Hematopoietic multipotent progenitor cell (in vitro differentiated cells): ENCODE measurements around the gene SRPK3. TPM values are rescaled to one million over a fixed set of nuclear protein-coding genes. Genes with fewer than 3 reads are reported as not detected.
"Not testable (repeated sequence)": the region's sequence is repeated elsewhere in the genome, so short reads cannot be mapped to it uniquely, and the experiment has no call there.

Experiments
- DNase-seq, 3 donors: peaks; one replicate each; pipeline ENCODE4 v3.0.0-alpha.2; 2011 to 2015; ENCODE audit warnings: low read depth in 2 of 3, low spot score in 2 of 3
- total RNA-seq: library from RNA; depleted of rRNA; stranded (reverse); fragments of >200 nt; gene quantifications from one replicate; pipeline ENCODE4 v1.2.3, GENCODE V29; 2012

Gene SRPK3
- total RNA-seq, 1 donor, result 0.27 TPM

DNA sequence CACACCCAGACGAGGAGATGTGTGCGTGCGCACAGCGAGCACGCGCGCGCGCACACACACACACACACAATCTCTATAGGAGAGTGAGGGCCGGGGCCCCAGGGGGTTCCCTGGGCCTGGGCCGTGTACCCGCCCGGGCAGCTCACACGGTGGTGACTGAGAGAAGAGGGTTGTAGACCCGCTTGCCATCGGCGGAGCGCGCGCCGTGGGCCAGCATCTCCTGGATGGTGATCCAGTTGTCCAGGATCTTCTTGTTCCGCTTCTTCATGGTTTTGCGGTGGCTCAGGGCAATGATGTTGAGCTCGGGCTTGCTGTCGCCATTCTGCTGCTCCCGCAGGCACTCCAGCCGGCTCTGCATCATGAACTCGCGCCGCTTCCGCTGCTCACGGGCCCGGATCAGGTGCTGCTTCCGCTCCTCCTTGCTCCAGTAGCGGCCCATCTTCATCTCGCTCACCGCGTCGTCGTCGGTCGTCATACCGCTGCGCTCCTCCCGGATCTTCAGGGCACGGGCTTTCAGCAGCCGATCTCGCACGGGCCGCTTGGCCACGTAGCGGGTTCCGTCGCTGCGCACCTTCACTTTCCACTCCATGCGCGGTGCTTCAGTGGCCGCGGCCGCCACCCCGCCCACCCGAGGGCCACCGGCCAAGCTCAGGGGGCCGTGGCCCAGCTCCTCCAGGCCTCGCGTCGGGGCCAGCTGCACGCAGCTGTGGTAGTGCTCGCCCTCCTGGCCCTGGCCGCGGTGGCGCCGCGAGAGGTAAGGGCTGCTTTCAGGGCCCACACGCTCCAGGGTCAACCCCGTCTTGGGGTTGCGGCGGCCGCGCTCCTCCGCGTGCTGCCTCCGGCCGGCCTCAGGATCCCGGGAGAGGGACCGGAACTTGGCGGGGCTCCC, 22.6 kb downstream of the SRPK3 start:
- no peak for DNase-seq

DNA sequence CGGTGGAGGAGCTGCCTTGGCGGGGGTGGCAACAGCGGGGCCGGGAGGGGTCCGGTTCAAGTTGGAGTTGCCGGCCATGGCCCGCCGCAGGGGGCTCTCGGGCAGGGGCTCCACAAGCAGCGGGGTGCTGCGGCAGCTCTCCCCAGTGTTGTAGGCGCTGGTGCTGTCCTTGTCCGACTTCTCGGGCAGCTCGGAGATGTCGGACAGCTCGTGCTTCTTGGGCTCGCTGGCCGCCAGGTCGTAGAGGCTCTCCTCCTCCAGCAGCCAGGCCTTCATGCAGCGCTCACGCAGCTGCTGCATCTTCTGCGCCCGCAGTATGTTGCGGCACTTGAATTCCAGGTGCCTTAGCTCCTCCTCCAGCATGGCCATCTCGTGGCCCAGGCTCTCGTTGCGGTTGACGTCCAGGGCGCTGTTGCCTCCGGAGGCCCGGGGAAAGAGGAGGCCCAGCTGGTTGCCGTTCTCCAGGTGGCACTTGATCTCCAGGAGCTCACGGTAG, 23.3 kb downstream of the SRPK3 start:
- DNase-seq, result no peak

DNA sequence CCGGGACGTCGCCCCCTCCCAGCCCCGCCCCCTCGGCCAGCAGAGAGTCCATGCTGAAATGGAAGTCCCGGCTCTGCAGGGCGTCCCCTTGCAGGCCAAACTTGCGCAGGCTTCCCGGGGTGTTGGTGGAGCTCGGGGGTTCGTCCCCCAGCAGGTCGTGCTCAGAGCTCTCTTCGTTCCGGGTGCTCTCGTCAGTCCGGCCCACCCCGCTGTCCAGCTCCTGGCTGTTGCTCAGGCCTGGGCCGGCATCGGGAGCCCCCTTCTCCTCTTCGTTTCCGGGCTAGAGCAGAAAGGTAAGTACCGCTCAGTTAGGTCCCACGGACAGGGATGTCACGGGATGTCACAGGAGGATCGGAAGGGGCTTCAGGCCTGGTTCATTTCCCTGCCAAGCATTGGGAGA, 23.8 kb downstream of the SRPK3 start:
- no peak for DNase-seq

DNA sequence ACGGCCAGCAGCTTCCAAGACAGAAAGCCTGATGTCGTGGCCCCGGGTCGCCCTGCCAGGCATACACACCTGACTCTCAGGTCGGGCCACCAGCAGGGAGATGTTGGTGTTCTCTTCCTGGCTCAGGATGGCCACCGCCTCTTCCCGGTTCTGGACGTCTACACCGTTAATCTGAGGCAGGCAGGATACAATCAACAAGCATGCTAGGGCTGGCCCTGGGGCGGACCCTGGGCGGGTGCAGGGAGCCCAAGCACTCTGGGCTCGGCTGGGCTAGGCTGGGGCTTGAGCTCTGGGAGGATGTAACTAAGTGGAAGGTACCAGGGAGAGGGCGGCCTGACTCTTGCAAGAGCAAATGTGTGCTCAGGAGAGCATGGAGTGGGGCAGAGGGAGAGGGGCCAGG, 24.6 kb downstream of the SRPK3 start:
- DNase-seq, result no peak

DNA sequence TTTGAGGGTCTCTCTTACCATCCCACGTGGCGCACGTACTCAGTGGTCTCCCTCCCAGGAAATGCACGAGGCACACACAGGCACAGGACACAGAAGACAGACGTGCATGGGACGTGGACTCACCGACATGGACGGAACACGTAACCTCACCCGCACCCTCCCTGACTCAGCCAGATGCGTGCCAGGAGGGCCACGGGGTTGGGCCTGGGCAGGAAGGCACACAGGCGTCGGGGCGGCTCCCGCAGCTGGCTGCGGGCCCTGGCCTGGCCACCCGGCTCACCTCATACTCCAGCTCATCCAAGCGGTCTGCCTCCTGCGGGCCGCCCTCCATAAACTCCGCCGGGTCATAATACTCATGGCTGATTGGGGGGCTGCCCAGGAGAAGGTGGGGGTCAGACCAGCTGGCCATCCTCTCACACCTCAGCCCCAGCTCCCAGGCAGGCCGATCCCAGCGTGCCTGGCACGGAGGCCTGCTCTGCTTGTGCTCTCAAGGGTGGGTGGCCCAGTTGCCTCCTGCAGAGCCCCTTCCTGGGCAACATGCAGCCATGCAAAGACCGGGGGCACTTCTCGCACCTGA, 26.2 kb downstream of the SRPK3 start:
- no peak for DNase-seq

DNA sequence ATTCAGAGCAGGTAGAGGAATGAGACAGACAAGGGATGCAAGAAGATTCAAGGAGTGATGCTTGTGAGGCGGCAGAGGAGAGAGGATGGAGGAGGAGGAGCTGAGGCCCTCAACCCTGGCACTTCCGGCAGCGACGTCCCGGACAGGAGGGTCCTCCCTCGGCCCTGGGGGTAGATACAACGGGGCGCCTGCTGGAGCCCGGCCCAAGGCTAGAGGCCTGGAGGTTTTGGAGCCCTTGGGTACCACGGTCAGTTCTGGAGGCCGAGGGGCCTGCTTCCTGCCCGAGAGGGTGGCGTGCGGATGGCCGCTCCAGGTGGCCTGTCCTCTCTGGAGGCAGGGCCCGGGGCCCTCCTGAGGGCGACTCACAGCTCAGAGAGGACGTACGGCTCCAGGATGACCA, 27.1 kb downstream of the SRPK3 start:
- no peak for DNase-seq

DNA sequence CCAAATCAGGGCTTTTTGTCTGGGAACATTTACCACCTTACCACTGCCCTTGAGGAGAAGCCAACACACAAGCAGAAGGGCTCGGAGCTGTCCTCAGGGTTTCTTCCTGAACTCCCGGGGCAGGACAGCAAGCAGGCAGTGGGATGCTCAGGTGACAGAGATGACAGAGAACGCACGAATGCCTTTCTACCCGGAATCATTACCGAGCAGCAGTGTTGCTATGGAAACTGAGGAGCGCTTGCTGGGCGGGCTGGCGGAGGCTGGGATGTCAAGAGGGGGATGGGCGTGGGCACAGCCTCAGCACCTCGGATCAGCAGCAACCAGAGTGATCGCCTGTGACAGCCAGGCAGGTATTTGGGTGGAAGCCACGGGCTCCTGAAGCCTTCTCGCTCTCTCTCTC, 31.4 kb downstream of the SRPK3 start:
- no peak for DNase-seq

DNA sequence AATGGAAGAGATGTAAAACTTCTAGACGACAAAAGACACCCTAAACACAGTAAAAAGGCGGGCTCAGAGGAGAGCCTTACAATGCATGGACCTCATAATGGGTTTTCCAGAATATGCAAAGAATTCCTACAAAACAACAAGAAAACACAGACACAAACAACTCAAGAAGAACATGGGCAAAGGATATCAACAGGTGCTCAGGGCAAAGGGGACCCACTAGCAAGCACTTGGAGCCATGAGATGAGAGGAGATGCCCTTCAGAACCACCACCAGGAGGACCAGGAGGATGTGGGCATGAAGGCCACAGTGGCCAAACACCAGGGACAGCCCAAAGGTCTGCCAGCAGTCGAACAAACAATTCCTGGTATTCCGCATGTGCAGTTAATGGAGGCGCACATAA, 32.3 kb downstream of the SRPK3 start:
- no peak for DNase-seq

DNA sequence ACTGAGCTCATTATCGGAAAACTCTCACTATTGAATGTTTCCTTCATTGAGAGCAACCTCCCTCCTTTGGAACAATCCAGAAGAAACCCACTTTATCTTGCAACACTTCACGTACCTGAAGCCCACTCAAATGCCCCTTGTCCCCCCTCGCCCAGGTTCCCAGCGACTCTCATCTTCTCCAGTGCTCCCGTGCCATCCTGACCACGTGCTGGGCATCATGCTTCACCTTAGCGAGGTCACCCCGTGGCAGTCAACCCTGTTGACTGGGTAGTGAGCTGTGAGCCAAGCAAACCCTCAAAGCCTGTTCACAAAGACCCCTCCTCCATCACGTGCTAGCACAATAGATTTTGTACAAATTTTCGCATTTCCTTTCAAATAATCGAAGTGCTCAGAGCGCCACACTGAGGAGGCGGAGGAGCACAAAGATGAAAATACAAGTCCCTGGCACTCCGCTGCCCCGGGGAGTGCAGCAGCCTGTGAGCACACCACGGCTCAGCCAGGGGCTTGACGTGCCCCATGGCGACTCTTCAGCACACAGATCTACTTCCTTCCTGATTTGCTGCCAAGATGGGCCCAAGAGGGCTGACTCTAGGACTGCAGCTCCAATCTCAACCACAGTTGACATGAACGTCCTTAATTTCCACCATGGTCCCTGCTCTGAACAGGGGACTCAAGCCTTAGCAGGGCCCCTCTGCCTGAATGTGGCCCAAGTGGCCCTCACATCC, 33.9 kb downstream of the SRPK3 start:
- peak in 2 of 3 donors; percentile 30 to 67 for DNase-seq

DNA sequence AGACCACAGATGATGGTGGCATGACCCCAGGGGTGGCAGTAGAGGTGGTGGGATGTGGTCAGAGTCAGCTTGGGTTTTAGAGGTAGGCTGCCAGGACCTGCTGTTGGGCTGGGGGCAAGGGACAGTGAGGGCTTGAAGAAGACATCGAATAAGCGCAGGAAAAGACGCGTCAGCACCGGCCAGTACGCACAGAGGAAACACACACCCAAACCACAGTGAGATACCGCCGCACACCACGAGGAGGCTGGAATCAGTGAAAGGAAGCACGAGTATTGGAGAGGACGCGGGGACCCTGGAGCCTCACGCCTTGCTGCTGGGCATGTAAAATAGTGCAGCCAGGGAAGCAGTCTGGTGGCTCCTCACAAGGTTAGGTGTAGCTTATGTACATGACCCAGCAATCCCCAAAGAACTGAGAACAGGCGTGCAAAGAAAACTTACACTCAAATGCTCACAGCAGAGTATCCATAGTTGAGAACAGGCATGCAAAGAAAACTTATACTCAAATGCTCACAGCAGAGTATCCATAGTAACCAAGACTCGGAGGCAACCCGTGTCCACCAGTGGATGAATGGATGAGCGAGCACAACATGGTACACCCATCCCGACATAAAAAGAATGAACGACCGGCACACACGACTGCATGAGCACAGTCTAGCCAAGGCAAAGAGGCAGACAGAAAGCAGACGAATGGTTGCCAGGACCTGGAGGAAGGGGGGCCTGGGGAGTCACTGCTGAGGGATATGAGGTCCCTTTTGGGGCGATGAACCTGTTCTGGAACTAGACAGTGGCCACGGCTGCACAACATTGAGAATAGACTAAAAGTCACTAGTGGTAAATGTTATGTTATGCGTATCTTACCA, 36.2 kb downstream of the SRPK3 start:
- peak in 2 of 3 donors; percentile 42 to 63 for DNase-seq

DNA sequence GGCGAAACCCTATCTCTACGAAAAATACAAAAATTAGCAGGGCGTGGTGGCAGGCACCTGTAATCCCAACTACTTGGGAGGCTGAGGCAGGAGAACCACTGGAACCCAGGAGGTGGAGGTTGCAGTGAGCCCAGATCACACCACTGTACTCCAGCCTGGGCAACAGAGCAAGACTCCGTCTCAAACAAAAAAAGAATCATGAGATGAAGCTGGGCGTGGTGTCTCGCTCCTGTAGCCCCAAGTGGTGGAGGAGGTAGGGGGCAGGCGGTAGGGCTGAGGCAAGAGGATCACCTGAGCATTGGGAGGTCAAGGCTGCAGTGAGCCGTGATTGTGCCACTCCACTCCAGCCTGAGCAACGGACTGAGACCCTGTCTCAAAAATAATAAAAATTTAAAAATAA, 37.2 kb downstream of the SRPK3 start:
- DNase-seq, result not testable (repeated sequence)

DNA sequence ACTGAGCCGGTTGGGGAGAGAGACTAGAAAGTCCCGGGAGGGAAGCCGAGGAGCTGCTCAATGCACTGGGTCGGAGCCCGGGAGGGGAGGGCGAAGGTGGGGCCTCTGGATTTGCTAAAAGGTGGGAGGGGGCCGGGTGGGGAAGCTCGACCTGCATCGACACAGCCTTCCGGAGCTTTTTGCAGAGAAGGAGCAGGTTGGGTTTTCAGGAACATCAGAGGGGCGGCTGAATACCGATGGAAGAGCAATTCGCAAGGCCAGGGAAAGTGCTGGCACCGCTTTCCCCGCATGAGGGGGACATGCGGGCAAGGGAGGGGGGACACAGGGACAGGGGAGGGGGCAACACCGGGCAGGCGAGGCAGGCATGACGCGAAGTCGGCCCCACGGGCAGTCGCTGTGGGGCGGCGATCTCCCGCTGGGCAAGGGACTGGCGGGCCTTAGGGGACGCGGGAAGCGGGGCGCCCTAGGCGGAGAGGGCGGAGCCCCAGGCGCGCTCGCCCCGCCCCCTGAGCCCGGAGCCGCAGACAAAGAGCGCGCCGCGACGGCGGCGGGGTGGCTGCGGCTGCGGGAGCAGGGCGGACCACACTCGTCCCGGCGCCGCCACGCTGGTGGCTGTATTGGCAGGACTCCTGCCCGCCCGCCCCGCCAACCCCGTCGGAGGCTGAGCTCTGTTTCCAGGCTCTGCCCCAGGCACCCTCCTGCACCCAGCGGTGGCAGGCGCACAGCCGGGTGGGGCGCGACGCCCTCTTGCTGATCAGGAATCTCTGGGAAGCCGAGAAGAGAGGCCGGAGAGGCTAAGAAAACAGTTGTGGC, 37.9 kb downstream of the SRPK3 start:
- peak in 2 of 3 donors; percentile 38 for DNase-seq

DNA sequence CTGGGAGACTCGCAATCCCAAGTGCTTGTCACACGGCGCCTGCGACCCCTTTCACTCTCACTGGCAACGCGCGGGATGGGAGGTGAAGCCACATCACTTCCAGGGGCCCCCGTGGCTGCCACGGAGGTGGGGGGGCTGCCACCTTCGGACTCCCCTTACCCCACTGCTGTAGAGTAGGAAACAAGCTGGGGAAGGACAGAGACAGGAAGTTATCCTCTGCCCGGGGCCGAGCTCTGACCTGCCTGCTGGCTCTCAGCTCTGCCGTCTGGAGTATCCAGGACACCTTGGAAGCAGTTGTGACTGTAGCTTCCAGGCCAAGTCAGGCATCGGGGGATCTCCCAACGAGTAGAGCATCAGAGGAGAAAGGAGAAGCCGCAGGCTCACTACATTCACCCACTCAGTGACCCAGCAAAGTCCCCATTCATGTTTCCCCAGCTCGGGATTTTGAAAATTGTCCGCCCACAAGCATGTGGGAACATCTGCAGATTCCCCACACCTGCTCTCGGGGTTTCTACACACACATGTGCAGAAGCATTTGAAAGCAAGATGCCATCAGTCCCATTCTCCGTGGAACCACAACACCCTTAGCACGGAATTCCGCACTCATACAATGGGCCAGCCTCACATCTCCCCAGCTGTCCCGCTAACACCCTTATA, 38.7 kb downstream of the SRPK3 start:
- DNase-seq, result no peak

DNA sequence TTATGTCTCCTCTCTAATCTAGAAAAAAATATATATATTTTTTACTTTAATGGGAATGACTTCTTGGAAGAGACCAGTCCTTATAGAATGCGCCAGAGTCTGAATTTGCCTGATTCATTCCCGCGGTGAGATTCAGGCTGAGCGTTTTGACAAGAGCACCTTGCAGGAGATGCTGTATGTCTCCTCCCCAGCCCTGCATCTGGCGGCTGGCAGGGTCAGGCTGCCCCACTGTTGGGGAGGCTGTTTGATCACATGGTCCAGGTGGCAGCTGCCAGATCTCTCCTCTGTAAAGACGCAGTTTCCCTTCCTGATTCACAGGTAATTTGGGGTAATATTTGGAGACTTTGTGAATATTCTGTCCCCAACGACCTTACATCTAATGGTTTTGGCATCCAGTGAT, 39.8 kb downstream of the SRPK3 start:
- no peak for DNase-seq

DNA sequence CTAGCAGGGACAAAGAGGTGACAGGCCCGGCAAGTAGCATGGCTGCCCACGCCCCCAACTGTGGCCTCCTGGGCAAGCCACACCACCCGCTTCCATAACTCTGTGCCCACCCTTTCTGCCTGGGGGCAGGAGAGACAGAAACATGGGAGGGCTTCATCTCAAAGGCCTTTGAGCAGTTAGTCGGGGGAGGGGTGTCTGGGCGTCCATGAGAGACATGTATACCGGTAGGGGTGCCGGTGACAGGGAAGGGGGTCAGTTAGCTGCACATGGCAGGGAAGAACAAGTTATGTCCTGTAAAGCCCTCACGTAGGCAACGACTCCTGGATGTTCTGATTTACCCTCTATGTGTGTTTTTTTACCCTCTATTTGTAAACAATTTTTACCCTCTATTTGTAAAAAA, 40.2 kb downstream of the SRPK3 start:
- no peak for DNase-seq

DNA sequence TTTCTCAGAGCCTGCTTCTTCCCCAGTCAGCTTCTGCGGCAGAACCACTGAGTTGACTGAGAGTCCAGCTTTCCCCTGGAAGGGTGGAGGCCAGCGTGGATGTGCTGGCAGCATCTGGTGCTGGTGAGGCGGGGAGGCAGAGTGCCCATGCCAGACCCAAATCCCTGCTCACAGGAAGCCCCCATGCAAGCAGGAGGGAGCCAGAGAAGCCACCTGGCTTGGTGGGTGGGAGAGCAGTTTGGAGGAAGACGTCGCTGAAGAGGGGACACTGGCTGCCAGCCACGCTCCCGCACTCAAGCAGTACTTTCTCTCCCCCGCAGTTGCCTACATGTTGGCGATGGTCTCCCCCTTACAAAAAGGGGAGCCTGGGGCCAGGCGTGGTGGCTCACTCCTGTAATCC, 43.5 kb downstream of the SRPK3 start:
- no peak for DNase-seq

DNA sequence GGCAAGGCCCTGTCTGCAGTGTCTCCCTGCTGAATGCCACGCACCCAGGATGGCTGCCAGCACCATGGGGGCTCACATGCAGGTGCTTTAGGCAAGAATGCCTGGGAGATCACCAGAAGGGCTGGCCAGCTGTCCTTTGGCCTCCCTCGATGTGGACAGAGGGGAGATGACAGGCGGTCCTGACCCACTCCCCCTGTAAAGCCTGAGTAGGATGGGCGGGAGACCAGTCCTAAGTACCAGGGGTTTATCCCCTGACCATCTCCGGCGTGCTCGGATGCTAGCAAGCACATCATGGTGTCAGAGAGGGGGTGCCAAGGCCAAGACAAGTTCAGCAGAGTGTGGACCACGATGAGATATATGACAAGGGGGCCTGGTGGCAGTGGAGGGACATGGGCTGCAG, 44.2 kb downstream of the SRPK3 start:
- no peak for DNase-seq

DNA sequence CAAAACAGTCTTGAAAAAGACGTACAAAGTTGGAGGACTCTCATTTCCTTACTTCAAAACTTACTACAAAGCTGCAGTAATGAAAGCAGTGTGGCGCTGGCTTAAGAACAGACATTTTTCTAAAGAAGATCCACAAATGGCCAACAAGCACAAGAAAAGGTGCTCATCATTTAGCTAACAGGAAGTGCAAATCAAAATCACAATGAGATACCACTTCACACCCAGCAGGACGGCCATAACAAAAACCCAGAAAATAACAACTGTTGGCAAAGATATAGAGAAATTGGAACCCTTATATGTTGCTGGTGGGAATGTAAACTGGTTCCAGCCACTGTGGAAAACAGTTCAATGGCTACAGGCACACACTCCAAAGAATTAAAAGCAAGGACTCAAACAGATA, 46.2 kb downstream of the SRPK3 start:
- DNase-seq, result no peak

DNA sequence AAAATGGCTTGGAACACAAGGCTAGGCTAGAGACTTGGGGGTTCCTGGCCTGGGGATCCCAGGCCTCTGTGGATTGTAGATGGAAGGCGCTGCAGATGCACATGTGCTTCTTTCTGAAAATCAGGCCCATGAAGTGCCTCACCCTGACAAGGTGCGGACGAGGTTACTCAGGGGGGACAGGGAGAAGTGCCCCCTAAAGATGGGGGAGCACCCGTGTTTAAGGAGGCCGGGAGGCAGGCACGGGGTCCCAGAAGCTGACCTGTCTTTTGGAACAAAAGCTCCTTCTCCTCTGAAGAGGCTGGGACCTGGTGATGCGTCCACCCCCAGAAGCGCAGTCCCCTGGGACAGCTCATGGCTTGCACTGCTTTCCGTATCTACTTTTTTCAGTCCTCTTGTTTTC, 47.1 kb downstream of the SRPK3 start:
- no peak for DNase-seq
